Measurements from ENCODE around the gene STIM2.
"Not testable (repeated sequence)": the region's sequence is repeated elsewhere in the genome, so short reads cannot be mapped to it uniquely, and the experiment has no call there.

STIM2 gene

GRCh38 chr4:26887809-26888208, 27.2 kb downstream of the STIM2 start:
- no peaks in the 10 kb centered on the region; the same call in 1 of the 2 replicates for H3K9me3 ChIP-seq
- no peaks in the 10 kb centered on the region for H3K36me3 ChIP-seq
- H3K27me3 ChIP-seq = no peaks in the 10 kb centered on the region
- TF ChIP-seq CTCF (IDR thresholded peaks at IDR 0.05; ENCODE audit: low read depth, low read length) = no peak
- no peaks in the 10 kb centered on the region; the same call in 1 of the 2 replicates for H3K4me1 ChIP-seq
- no peak overlapping the region for H3K4me3 ChIP-seq (ENCODE audit: low read depth, low read length)
- no peak for DNase-seq

DNA sequence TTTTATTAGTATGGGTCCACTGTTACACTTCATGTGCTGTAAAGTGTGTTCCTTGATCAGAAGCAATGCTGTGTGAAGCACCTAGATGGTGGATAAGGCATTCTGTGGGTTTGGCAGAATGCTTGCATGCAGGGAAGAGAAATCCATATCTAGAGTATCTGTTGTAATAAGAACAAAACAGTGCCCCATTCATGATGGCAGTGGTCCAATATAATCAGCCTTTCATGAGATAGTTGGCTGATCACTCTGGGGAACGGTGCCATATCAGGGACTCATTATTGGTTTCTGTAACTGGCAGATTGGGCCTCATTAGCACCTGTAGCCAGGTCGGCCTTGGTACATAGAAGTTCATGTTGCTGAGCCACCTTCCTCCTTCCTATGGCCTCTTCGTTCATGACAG, 28.7 kb downstream of the STIM2 start:
- no peaks in the 10 kb centered on the region; the same call in 1 of the 2 replicates for H3K9me3 ChIP-seq
- no peak for DNase-seq
- no peak for TF ChIP-seq CTCF (IDR thresholded peaks at IDR 0.05; ENCODE audit: low read depth, low read length)
- no peaks in the 10 kb centered on the region for H3K36me3 ChIP-seq
- H3K4me1 ChIP-seq = no peaks in the 10 kb centered on the region; the same call in 1 of the 2 replicates
- no peaks in the 10 kb centered on the region for H3K27me3 ChIP-seq
- no peak overlapping the region for H3K4me3 ChIP-seq (ENCODE audit: low read depth, low read length)

- no peak overlapping the region for H3K4me3 ChIP-seq (ENCODE audit: low read depth, low read length)
- H3K36me3 ChIP-seq = no peaks in the 10 kb centered on the region
- no peak for DNase-seq
- no peaks in the 10 kb centered on the region for H3K27me3 ChIP-seq
- H3K4me1 ChIP-seq = no peaks in the 10 kb centered on the region
- no peak for TF ChIP-seq CTCF (IDR thresholded peaks at IDR 0.05; ENCODE audit: low read depth, low read length)
- no peaks in the 10 kb centered on the region; the same call in 1 of the 2 replicates for H3K9me3 ChIP-seq
Measured at GRCh38 chr4:26891054-26891453, 30.4 kb downstream of the STIM2 start.

DNA sequence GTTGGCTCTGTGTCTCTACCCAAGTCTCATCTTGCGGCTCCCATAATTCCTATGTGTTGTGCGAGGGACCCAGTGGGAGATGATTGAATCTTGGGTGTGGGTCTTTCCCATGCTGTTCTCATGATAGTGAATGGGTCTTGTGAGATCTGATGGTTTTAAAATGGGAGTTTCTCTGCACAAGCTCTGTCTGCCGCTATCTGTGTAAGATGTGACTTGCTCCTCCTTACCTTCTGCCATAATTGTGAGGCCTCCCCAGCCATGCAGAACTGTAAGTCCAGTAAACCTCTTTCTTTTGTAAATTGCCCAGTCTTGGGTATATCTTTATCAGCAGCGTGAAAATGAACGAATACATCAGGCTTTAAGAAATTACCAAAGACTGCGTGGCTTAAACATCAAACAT, 31.2 kb downstream of the STIM2 start:
- Histone ChIP-seq H3K4me3 (ENCODE audit: low read depth, low read length) (no peak overlapping the region), H3K27me3 (no peaks in the 10 kb centered on the region), H3K9me3 (no peaks in the 10 kb centered on the region; the same call in 1 of the 2 replicates), H3K36me3 (no peaks in the 10 kb centered on the region), H3K4me1 (no peaks in the 10 kb centered on the region)
- DNase-seq = no peak
- no peak for TF ChIP-seq CTCF (IDR thresholded peaks at IDR 0.05; ENCODE audit: low read depth, low read length)

- H3K36me3 ChIP-seq = no peaks in the 10 kb centered on the region
- H3K27me3 ChIP-seq = no peaks in the 10 kb centered on the region
- no peaks in the 10 kb centered on the region for H3K4me1 ChIP-seq
- H3K4me3 ChIP-seq (ENCODE audit: low read depth, low read length) = no peak overlapping the region
- no peaks in the 10 kb centered on the region; the same call in 1 of the 2 replicates for H3K9me3 ChIP-seq
- no peak for DNase-seq
- no peak for TF ChIP-seq CTCF (IDR thresholded peaks at IDR 0.05; ENCODE audit: low read depth, low read length)
Measured at GRCh38 chr4:26892480-26893150, 32.0 kb downstream of the STIM2 start.

GRCh38 chr4:26893491-26893890, 32.9 kb downstream of the STIM2 start:
- Histone ChIP-seq H3K9me3 (no peaks in the 10 kb centered on the region; the same call in 1 of the 2 replicates), H3K27me3 (no peaks in the 10 kb centered on the region), H3K36me3 (no peaks in the 10 kb centered on the region), H3K4me1 (no peaks in the 10 kb centered on the region), H3K4me3 (ENCODE audit: low read depth, low read length) (no peak overlapping the region)
- no peak for DNase-seq
- no peak for TF ChIP-seq CTCF (IDR thresholded peaks at IDR 0.05; ENCODE audit: low read depth, low read length)

- H3K4me3 ChIP-seq (ENCODE audit: low read depth, low read length); H3K36me3 ChIP-seq; H3K4me1 ChIP-seq; H3K9me3 ChIP-seq; DNase-seq; H3K27me3 ChIP-seq: not testable (repeated sequence)
Measured at GRCh38 chr4:26894881-26895280, 34.2 kb downstream of the STIM2 start.

All from BE2C (cell line).